CD4-positive, alpha-beta T cell treated with Interleukin-6 at 100 ng/mL for 8 hours (primary cell): ENCODE measurements around the gene FLAD1.
"Not testable (repeated sequence)": the region's sequence is repeated elsewhere in the genome, so short reads cannot be mapped to it uniquely, and the experiment has no call there.

Experiments used
- DNase-seq: peaks from one replicate; pipeline ENCODE4 v3.0.0-alpha.2; 2020; ENCODE audit warnings: mixed read lengths, low spot score

FLAD1 gene

GRCh38 chr1:154990276-154990675 is 7.1 kb downstream of the FLAD1 start:
- no peak for DNase-seq

GRCh38 chr1:154992721-154993571 is 9.8 kb downstream of the FLAD1 start:
- no peak for DNase-seq

- DNase-seq, result no peak
Observed at GRCh38 chr1:154993572-154994268, 10.6 kb downstream of the FLAD1 start, which contains the start of gene LENEP. LENEP (plus strand) TSS chr1:154993586; CDS start chr1:154993608, 22 bp downstream.

- DNase-seq, result no peak
Observed at GRCh38 chr1:154994269-154994587, 11.1 kb downstream of the FLAD1 start.

DNA sequence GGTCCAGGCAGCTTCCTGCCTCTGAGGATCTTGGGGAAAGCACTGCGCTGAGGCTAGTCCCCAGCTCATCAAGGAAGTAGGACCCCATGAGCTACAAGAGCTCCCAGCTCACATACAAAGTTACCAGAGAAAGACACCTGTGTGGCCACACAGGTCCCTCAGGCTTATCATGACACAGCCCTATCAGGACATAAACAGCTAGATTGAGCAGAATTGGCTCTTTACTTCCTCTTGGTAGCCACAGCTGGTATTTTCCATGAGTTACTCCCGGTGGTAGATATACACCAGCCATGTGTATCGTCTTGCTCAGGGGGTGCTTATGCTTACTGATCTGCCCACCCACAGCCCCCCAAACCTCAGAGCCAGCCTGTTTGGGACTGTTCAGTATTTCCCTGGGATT is 11.4 kb downstream of the FLAD1 start:
- DNase-seq, result no peak

GRCh38 chr1:154995301-154995983 is 12.3 kb downstream of the FLAD1 start:
- not testable (repeated sequence) for DNase-seq

DNA sequence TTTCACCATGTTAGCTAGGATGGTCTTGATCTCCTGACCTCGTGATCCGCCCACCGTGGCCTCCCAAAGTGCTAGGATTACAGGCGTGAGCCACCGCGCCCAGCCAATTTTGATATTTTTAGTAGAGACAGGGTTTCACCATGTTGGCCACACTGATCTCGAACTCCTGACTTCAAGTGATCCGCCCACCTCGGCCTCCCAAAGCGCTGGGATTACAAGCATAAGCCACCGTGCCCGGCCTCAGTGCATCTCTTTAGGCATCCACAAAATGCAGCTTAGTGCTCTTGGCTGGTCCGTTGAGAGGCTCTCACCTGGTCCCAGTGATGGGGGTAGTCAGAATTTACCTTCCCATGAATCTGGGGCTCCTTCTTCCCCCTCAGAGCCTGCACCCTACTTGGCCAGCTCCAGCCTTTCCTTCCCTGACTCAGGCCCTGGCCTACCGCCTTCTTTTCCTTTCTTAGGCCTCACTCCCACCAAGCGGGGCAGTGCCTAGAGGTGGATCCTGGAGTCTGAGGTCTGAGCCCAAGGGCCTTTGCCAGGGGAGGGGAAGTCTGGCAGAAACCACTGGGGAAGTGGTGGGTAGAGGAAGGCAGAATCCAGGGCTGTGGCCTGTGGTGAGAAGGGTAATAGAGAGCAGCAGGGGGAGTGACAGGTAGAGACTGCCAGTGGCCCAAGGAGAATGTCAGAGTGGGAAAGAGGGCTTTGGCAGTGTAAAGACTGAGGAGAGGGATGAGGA is 14.0 kb downstream of the FLAD1 start:
- DNase-seq, result no peak

DNA sequence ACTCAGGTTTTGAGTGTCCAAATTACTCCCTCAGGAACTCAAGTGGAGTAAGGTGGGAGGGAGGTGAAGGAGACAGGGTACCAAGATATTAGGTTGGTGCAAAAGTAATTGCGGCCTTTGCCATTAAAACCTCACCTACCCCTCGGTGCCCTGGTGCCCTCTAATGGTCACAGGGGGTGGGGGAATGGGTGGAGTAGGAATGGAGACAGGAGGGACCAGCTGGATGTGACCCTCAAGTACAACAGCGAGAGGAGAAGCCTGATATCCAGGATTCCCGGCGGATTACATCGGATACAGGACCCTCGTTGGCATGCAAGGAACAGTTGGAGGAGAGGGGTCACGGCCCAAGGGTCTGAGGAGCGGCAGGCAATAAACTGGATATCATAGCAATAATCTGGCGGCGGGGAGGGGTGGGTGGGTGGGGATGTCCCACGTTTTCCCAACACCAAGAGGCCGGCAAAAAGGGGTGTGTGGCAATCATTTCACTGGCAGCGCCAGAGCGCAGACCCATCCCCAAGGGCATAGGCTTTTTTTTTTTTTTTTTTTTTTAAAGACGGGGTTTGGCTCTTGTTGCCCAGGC is 15.1 kb downstream of the FLAD1 start:
- DNase-seq, result no peak

- DNase-seq, result peak; percentile 67
Observed at GRCh38 chr1:154998818-154999570, 15.8 kb downstream of the FLAD1 start.

- DNase-seq, result no peak
Observed at GRCh38 chr1:154999571-155000410, 16.6 kb downstream of the FLAD1 start.

DNA sequence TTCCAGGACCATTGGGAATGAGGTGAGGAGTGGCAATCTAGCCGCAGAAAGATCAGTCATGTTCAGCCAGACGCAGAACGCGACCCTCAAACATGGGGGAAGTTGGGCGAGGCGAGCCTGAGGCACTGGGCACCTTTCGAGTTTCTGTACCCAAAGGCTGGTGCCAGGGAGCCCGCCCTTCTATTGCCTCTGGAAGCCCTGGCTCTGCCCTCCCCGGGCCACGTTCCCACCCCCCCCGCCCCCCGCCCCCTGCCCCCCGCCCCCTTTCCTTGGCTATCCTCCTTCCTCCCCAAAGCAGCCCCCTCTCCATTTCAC is 17.2 kb downstream of the FLAD1 start:
- DNase-seq, result no peak

GRCh38 chr1:155000726-155001424 is 17.7 kb downstream of the FLAD1 start:
- peak; percentile 68 for DNase-seq

GRCh38 chr1:155001425-155001674 is 18.2 kb downstream of the FLAD1 start:
- DNase-seq, result no peak

GRCh38 chr1:155001675-155002463 is 18.7 kb downstream of the FLAD1 start:
- peak; percentile 98 for DNase-seq

DNA sequence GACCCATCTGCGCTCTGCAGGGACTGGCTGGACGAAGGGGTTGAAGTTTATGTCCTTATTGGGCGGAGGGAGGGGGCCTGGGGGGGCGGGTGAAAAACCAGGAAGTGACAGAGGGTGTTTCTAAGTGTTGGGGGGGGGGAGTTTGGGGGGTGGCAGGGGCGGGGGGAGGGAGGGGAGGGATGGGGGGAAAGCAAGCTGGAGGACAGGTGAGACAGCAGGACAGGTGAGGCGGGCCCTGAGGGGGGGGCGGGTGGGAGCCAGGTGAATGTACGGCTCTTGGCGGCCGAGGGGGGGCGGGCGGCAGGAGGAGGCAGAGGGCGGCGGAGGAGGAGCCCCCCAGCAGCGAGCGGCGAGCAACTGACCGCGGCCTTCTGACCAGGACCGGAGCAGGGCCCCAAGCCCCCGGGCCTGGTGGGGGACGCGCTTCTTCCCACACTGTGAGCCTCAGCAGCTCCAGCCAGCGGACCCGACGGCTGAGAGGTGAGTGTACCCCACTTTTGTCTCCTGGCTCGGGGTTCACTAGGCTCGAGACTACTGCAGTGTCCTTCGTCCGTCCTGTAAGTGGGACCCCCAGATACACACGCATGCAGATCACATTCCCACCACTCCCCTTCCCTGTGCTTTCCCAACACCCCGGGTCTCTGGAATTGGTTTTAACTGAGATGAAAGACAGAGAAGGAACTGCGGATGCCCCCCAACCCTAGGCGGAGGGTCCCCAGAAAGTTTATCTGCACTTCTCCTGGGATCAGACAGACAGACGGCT is 19.5 kb downstream of the FLAD1 start, which contains the start of gene ZBTB7B:
Gene ZBTB7B, plus strand, starts transcription at position 339 of the 763 bp plus-strand sequence. CDS start 11,859 bp downstream, outside the sequence.
- peak; percentile 51 for DNase-seq

DNA sequence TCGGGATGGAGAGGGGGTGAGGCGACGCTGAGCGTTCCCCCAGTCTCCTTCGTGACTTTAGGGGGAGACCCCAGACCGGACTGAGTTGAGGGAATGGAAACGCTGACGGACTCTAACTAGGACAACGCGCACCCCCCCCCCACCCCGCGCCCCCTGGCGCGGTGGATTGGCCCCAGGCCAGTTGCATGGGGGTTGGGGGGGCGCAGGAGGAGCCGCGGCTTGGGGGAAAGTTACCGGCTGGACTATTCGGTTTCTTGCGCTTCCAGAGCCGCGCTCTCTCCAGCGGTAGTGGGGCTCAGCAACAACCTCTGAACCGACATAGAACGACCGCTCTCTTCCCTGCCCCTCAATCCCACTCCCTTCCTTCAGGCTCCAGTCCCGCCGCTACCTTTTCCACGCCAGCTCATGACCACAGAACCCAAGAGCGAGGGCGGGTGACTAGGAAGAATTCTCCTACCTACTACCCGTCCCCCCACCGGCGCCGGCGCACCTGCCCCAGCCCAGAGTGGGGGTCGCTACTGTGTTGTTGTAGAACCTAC is 20.2 kb downstream of the FLAD1 start:
- no peak for DNase-seq

DNA sequence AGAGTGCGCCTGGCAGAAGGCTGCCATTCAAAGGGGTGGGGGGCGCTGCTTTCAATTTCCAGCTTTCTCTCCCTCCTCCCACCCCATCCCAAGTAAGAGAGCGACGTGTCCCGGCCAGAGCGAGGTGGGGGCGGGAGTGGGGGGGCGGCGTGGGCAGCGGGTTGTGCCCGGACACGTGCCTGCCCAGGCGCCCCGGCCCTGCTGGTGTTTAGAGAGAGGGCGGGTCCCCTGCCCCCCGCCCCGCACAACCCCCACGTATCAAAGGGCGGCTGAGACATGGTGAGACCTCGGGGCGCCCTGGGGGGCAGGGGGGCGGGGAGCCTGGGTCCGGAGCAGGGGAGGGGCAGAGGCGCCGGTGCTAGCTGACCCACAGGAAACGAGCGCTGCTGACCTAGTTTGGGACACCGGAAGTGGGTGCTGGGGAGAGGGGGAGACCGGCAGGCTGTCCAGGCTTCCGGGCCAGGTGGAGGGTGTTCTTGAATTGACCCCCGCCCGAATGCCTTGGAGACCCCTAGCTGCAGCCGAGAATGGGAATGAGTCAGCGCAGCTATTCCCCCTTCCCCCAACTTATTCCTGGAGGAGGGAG is 20.7 kb downstream of the FLAD1 start:
- no peak for DNase-seq
